HPDE6-E6E7 (cell line): ENCODE data around the gene DES.
"Not testable (repeated sequence)": the region's sequence is repeated elsewhere in the genome, so short reads cannot be mapped to it uniquely, and the experiment has no call there.

Source experiments
- DNase-seq: peaks from one replicate; pipeline ENCODE4 v3.0.0; 2011; ENCODE audit warnings: missing footprints; ENCODE audit errors: extremely low spot score

Gene DES

GRCh38 chr2:219418155-219419011, at the start of gene DES:
DES (plus strand) TSS chr2:219418377; CDS start chr2:219418463, 86 bp downstream.
- DNase-seq: no peak

GRCh38 chr2:219368690-219369191, 49.4 kb upstream of the DES start:
- DNase-seq: no peak

- DNase-seq: no peak
Measured at GRCh38 chr2:219369447-219369861, 48.7 kb upstream of the DES start.

- no peak for DNase-seq
Measured at GRCh38 chr2:219378163-219378851, 39.9 kb upstream of the DES start.

- DNase-seq: no peak
Measured at GRCh38 chr2:219380926-219381325, 37.3 kb upstream of the DES start.

GRCh38 chr2:219381448-219381847, 36.7 kb upstream of the DES start:
- no peak for DNase-seq

- no peak for DNase-seq
Measured at GRCh38 chr2:219384083-219384713, 34.0 kb upstream of the DES start.

GRCh38 chr2:219384859-219385258, 33.3 kb upstream of the DES start:
- no peak for DNase-seq

- no peak for DNase-seq
Measured at GRCh38 chr2:219385958-219386520, 32.1 kb upstream of the DES start.

- no peak for DNase-seq
Measured at GRCh38 chr2:219386532-219387280, 31.5 kb upstream of the DES start.

- peak; percentile 80 for DNase-seq
Measured at GRCh38 chr2:219387306-219388120, 30.7 kb upstream of the DES start, which contains the start of gene DNPEP. DNPEP (minus strand) TSS chr2:219387912; CDS start chr2:219387794, 118 bp downstream.

GRCh38 chr2:219388121-219388906, 29.9 kb upstream of the DES start:
- peak; percentile 82 for DNase-seq

GRCh38 chr2:219388907-219389156, 29.3 kb upstream of the DES start:
- no peak for DNase-seq

- no peak for DNase-seq
Measured at GRCh38 chr2:219392754-219393153, 25.4 kb upstream of the DES start.

GRCh38 chr2:219395056-219395455, 23.1 kb upstream of the DES start:
- DNase-seq: not testable (repeated sequence)

GRCh38 chr2:219395609-219396008, 22.6 kb upstream of the DES start:
- DNase-seq: no peak

GRCh38 chr2:219396863-219397457, 21.2 kb upstream of the DES start:
- DNase-seq: no peak

- no peak for DNase-seq
Measured at GRCh38 chr2:219398721-219399363, 19.3 kb upstream of the DES start.
